Keratinocyte (primary cell): Measurements from ENCODE around the gene BICD1. TPM values are rescaled to one million over a fixed set of nuclear protein-coding genes. Genes with fewer than 3 reads are reported as not detected.
"Not testable (repeated sequence)": the region's sequence is repeated elsewhere in the genome, so short reads cannot be mapped to it uniquely, and the experiment has no call there.

ENCODE experiments used
- DNase-seq: peaks from one replicate; pipeline ENCODE4 v3.0.0-alpha.2; 2011; ENCODE audit warnings: low read depth, missing footprints, low spot score
- FAIRE-seq: peaks from 2 replicates; lab custom pipeline; 2011; peaks lifted over from hg19 to GRCh38; lab: Jason Lieb, UNC
- H2AFZ ChIP-seq: 2 replicates; pipeline ENCODE4 v1.6.0; 2012; ENCODE audit warnings: low read length, control low read depth, inconsistent platforms; ENCODE audit not compliant: control insufficient read depth
- H3K27ac ChIP-seq: 2 replicates; pipeline ENCODE4 v1.5.1; 2011; ENCODE audit warnings: low read length; ENCODE audit not compliant: control insufficient read depth, insufficient read depth
- H3K27me3 ChIP-seq: 3 replicates; pipeline ENCODE4 v1.6.0; 2011; ENCODE audit warnings: low read length; ENCODE audit not compliant: control insufficient read depth, insufficient read depth; ENCODE audit errors: extremely low read depth
- H3K36me3 ChIP-seq, 2 experiments: 2 replicates in 1 of 2; 3 replicates in 1 of 2; pipeline ENCODE4 v1.5.1; 2011; ENCODE audit warnings: low read length in 2 of 2, mild to moderate bottlenecking in 1 of 2; ENCODE audit not compliant: control insufficient read depth in 2 of 2, insufficient read depth in 2 of 2; ENCODE audit errors: extremely low read depth in 1 of 2
- H3K4me1 ChIP-seq: 3 replicates; pipeline ENCODE4 v1.5.1; 2011; ENCODE audit warnings: low read length; ENCODE audit not compliant: control insufficient read depth, insufficient read depth; ENCODE audit errors: extremely low read depth
- H3K4me2 ChIP-seq: 3 replicates; pipeline ENCODE4 v1.6.0; 2011; ENCODE audit warnings: low read depth, low read length; ENCODE audit not compliant: control insufficient read depth, insufficient read depth; ENCODE audit errors: extremely low read depth
- H3K4me3 ChIP-seq, 3 experiments: fragments of 200-600 bp in 1 of 3; sonication (generic) in 1 of 3; 2 replicates in 2 of 3; 3 replicates in 1 of 3; pipeline ENCODE4 v1.5.1; 2011 to 2016; ENCODE audit warnings: low read length in 3 of 3, mild to moderate bottlenecking in 3 of 3, control low read depth in 2 of 3, inconsistent platforms in 1 of 3, low read depth in 1 of 3, mixed read lengths in 1 of 3, mixed run types in 1 of 3, moderate library complexity in 1 of 3; ENCODE audit not compliant: control insufficient read depth in 2 of 3, insufficient read depth in 2 of 3; ENCODE audit errors: extremely low read depth in 1 of 3
- H3K79me2 ChIP-seq: 2 replicates; pipeline ENCODE4 v1.6.0; 2012; ENCODE audit warnings: low read length; ENCODE audit not compliant: control insufficient read depth, insufficient read depth
- H3K9ac ChIP-seq: 3 replicates; pipeline ENCODE4 v1.6.0; 2011; ENCODE audit warnings: low read length; ENCODE audit not compliant: control insufficient read depth, insufficient read depth; ENCODE audit errors: extremely low read depth
- H3K9me1 ChIP-seq: 3 replicates; pipeline ENCODE4 v1.6.0; 2011; ENCODE audit warnings: low read length; ENCODE audit not compliant: control insufficient read depth, insufficient read depth; ENCODE audit errors: extremely low read depth
- H3K9me3 ChIP-seq: 2 replicates; pipeline ENCODE4 v1.5.1; 2012; ENCODE audit warnings: low read depth, low read length; ENCODE audit not compliant: control insufficient read depth
- H4K20me1 ChIP-seq: 3 replicates; pipeline ENCODE4 v1.6.0; 2011; ENCODE audit warnings: low read length; ENCODE audit not compliant: control insufficient read depth, insufficient read depth; ENCODE audit errors: extremely low read depth
- CTCF ChIP-seq, 3 experiments: IDR thresholded peaks in 1 of 3; conservative IDR thresholded peaks in 1 of 3; optimal IDR thresholded peaks in 1 of 3; 2 replicates in 2 of 3; 3 replicates in 1 of 3; pipeline versions ENCODE3 to v1.5.1; 2011; ENCODE audit warnings: low read length in 3 of 3, mild to moderate bottlenecking in 3 of 3, moderate library complexity in 2 of 3, control low read depth in 1 of 3, inconsistent platforms in 1 of 3; ENCODE audit not compliant: insufficient read depth in 2 of 3; ENCODE audit errors: extremely low read depth in 1 of 3
- EZH2 ChIP-seq: IDR thresholded peaks from one replicate; pipeline ENCODE4 v1.6.1; 2012; ENCODE audit warnings: inconsistent platforms, mild to moderate bottlenecking, low read length, moderate library complexity
- dilution Hi-C: fragments of 300-500 bp; cut with MboI; formaldehyde crosslinking; loops from one replicate; pipeline ENCODE4 v1.7.0; 2020; ENCODE audit warnings: low sequenced_read_pairs; ENCODE audit not compliant: extremely low pct_ligation_motif_present
- polyA plus RNA-seq, 5 experiments: library from polyadenylated mRNA; depleted of rRNA in 3 of 5; stranded (reverse) in 3 of 5; stranded (forward) in 1 of 5; unstranded in 1 of 5; fragments of >200 nt; gene quantifications; 1 replicate in 1 of 5; 2 replicates in 3 of 5; 3 replicates in 1 of 5; pipeline versions ENCODE4 v1.2.1 to v1.2.3, GENCODE V29; 2011 to 2012; ENCODE audit warnings: missing spikeins in 2 of 5, low read depth in 1 of 5, low replicate concordance in 1 of 5

BICD1 gene
- polyA plus RNA-seq, 1 donor (not counting 4 experiments of a cell fraction or from before 2014, with no cell fraction given), result 10.2 TPM

GRCh38 chr12:32181498-32182175 lies 75.0 kb downstream of the BICD1 start:
- no peaks in the 10 kb centered on the region for H3K9me1 ChIP-seq
- FAIRE-seq, result no peak

GRCh38 chr12:32183650-32184049 lies 77.0 kb downstream of the BICD1 start:
- Histone ChIP-seq H3K4me1 (no peaks in the 10 kb centered on the region), H3K9ac (no peak overlapping the region), H3K9me1 (no peaks in the 10 kb centered on the region), H3K4me2 (no peak overlapping the region), H2AFZ (no peak overlapping the region), H3K79me2 (no peaks in the 10 kb centered on the region), H3K27ac (no peak overlapping the region), H3K27me3 (no peaks in the 10 kb centered on the region), H3K9me3 (no peaks in the 10 kb centered on the region), H4K20me1 (no peaks in the 10 kb centered on the region), H3K4me3 (no peak overlapping the region), H3K36me3 (peaks cover 0 to 2% of the 10 kb centered on the region in 2 experiments)
- TF ChIP-seq EZH2, result no peak
- TF ChIP-seq CTCF (optimal IDR thresholded peaks at IDR 0.05 in 1 of 3, IDR thresholded peaks at IDR 0.05 in 1 of 3, conservative IDR thresholded peaks at IDR 0.05 in 1 of 3; ENCODE audit: extremely low read depth in 1 of 3, insufficient read depth in 2 of 3, low read length in 3 of 3), result no peak
- dilution Hi-C loops, result no loop called here
- no peak for DNase-seq
- FAIRE-seq, result no peak

More at GRCh38 chr12:32181498-32182175, 75.0 kb downstream of the BICD1 start:
- no peak overlapping the region for H3K9ac ChIP-seq
- no peaks in the 10 kb centered on the region for H3K9me3 ChIP-seq
- H3K27me3 ChIP-seq, result no peaks in the 10 kb centered on the region
- peaks cover 0 to 2% of the 10 kb centered on the region in 2 experiments for H3K36me3 ChIP-seq
- no peak for DNase-seq
- dilution Hi-C loops, result no loop called here
- H3K79me2 ChIP-seq, result no peaks in the 10 kb centered on the region
- H3K4me2 ChIP-seq, result no peak overlapping the region
- H3K4me1 ChIP-seq, result no peaks in the 10 kb centered on the region
- no peak overlapping the region for H2AFZ ChIP-seq
- no peaks in the 10 kb centered on the region for H4K20me1 ChIP-seq
- H3K27ac ChIP-seq, result no peak overlapping the region
- no peak for TF ChIP-seq EZH2
- no peak for TF ChIP-seq CTCF (optimal IDR thresholded peaks at IDR 0.05 in 1 of 3, IDR thresholded peaks at IDR 0.05 in 1 of 3, conservative IDR thresholded peaks at IDR 0.05 in 1 of 3; ENCODE audit: extremely low read depth in 1 of 3, insufficient read depth in 2 of 3, low read length in 3 of 3)
- H3K4me3 ChIP-seq, result no peak overlapping the region

- H3K79me2 ChIP-seq, H2AFZ ChIP-seq, H3K9me1 ChIP-seq, H3K9ac ChIP-seq, H3K27ac ChIP-seq, H3K4me2 ChIP-seq, dilution Hi-C loops, DNase-seq, H3K4me1 ChIP-seq, H3K9me3 ChIP-seq, FAIRE-seq, H3K4me3 ChIP-seq, H4K20me1 ChIP-seq, H3K36me3 ChIP-seq, H3K27me3 ChIP-seq: not testable (repeated sequence)
Measured at GRCh38 chr12:32187127-32187526, 80.5 kb downstream of the BICD1 start.
